GM12874 (cell line): ENCODE data around the gene TBK1.

Source experiments
- TF ChIP-seq, protein P1 (sequence below): IDR thresholded peaks from 2 replicates; pipeline ENCODE4 v1.5.1; 2011; ENCODE audit warnings: low read depth, mild to moderate bottlenecking, control low read depth, low read length, moderate library complexity; ENCODE audit not compliant: insufficient read depth

The TBK1 gene

DNA sequence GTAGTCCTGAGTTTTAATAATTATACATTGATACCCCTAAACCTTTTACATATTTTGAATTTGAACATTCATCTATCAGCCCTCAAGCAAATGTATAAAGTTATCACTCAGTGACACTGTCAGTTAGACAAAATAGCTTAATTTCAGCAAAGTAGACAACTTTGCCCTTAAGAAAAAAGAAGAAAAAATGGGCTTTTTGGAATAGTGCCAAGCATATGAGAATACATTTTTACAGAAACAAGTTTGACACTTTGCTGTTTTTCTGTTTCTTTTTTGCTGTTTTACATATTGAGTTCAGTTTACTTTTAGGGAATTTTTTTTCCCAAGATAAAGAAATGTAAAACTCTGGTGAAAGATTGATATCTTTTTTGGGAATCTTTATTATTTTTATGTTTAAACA is 14.3 kb downstream of the TBK1 start:
- TF ChIP-seq, protein P1, sequence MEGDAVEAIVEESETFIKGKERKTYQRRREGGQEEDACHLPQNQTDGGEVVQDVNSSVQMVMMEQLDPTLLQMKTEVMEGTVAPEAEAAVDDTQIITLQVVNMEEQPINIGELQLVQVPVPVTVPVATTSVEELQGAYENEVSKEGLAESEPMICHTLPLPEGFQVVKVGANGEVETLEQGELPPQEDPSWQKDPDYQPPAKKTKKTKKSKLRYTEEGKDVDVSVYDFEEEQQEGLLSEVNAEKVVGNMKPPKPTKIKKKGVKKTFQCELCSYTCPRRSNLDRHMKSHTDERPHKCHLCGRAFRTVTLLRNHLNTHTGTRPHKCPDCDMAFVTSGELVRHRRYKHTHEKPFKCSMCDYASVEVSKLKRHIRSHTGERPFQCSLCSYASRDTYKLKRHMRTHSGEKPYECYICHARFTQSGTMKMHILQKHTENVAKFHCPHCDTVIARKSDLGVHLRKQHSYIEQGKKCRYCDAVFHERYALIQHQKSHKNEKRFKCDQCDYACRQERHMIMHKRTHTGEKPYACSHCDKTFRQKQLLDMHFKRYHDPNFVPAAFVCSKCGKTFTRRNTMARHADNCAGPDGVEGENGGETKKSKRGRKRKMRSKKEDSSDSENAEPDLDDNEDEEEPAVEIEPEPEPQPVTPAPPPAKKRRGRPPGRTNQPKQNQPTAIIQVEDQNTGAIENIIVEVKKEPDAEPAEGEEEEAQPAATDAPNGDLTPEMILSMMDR, result no peak

DNA sequence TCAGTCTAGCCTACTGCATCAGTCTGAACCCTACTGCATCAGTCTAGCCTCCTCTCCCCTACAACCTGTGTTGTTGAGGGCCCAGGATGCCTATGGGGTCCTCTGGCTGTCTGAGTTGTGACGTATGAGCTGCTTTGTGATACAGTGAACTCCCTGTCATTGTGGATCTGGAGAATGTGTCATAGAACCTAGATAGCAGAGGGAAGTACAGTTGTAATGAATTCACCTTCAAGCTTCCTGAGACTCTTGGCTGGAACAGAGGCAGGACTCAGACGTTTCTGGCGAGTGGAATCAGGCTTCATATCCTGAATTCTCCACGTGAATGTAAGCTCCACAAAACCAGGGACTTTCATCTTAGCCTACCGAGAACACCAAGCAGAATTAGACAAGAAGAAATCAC is 17.0 kb downstream of the TBK1 start:
- TF ChIP-seq, protein P1, result no peak

DNA sequence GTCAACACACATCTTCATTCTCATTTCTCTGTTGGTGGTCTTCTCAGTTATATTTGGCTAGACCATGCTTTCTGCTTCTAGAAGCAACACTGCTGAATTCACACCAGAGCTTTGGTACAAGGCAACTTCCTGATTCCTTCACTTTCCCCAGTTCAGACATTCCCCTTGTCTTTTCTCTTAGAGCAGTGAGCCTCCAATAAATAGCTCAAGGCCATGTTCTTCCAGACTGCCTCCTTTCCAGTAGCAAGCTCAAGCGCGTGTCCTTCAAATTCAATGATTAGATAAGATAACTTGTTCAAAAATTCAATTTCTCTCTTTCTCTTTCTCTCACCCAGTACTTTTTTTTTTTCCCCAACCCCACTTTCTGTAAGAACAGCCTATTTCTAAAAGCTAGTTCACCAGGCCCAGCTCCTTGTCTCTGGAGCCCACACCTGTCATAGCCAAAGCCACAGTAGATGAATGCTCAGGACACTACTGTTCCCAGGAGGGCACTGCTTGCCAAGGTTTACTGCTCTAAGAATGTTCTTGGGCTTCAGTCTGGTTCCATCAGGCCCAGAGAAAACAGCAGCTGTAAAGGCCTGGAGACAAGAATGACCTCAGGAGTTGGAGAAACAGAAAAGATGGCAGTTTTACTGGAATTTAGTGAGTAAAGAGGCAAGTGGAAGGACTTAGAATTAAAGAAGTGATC is 17.7 kb downstream of the TBK1 start:
- TF ChIP-seq, protein P1, result no peak

DNA sequence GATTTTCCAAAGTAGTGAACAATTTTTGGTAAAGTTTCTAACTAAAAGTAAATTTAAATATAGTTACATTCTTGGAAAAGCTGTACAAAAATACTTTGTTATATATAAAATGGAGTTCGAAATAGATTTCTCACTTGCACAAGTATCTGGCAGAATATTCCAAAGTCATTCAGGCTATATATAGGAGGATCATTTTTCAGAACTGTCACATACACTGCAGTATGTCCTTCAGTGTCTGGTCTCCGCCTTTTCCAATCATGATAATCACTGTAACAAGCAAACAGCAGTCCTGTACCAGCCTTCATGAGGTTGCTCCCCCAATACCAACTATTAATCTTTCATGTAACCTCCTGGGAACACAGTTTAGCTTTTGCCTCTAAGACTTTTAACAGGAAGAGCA is 18.6 kb downstream of the TBK1 start:
- TF ChIP-seq, protein P1, result no peak

DNA sequence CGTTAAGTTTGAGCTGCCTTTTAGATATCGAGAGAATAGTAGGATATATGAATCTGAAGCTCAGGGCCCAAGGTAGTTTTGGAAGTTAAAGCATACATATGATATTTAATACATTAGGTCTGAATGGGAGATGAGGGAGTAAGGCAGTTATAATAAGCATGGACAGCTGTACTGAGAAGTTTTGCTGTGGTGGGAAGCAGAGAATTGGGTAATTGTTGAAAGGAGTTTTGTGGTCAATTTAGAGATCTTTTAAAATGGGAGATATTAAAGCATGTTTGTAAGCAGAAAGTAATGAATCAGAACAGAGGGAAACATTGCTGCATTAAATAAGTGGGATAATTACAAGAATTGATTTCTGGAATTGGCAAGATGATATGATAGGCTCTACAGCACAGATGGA is 21.3 kb downstream of the TBK1 start:
- TF ChIP-seq, protein P1, result no peak

DNA sequence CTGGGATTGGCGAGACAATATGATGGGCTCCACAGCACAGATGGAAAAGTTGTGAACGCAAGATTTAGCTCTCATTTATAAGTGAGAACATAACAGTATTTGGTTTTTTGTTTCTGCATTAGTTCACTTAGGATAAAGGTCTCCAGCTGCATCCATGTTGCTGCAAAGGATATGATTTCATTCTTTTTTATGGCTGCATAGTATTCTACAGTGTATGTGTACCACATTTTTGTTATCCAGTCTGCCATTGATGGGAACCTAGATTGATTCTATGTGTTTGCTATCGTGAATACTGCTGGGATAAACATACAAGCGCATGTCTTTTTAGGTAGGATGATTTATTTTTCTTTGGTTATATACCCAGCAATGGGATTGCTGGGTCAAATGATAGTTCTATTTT is 23.6 kb downstream of the TBK1 start:
- TF ChIP-seq, protein P1, result no peak

DNA sequence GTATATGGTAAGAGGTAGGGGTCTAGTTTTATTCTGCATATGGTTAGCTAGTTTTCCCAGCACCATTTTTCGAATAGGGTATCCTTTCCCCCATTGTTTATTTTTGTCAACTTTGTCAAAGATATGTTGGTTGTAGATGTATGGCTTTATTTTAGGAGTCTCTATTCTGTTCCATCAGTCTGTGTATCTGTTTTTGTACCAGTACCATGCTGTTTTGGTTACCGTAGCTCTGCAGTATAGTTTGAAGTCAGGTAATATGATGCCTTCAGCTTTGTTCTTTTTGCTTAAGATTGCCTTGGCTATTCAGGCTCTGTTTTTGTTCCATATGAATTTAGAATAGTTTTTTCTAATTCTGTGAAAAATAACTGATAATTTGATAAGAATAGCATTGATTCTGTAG is 24.9 kb downstream of the TBK1 start:
- TF ChIP-seq, protein P1, result no peak
